Muscle layer of duodenum (tissue), 2 donors: ENCODE data around the gene GDPGP1.
"Not testable (repeated sequence)": the region's sequence is repeated elsewhere in the genome, so short reads cannot be mapped to it uniquely, and the experiment has no call there.

Source experiments
- H3K27ac ChIP-seq: one replicate; pipeline ENCODE4 v1.7.0; 2013; ENCODE audit warnings: mild to moderate bottlenecking, low read length
- H3K27me3 ChIP-seq: one replicate; pipeline ENCODE4 v1.7.0; 2013; ENCODE audit warnings: low read depth, mild to moderate bottlenecking, control low read depth, low read length
- H3K36me3 ChIP-seq, 2 donors: one replicate each; pipeline ENCODE4 v1.7.0; 2013; ENCODE audit warnings: low read length in 2 of 2, control low read depth in 1 of 2, mild to moderate bottlenecking in 1 of 2; ENCODE audit not compliant: insufficient read depth in 2 of 2, control insufficient read depth in 1 of 2
- H3K4me1 ChIP-seq, 2 donors: one replicate each; pipeline ENCODE4 v1.7.0; 2013; ENCODE audit warnings: low read length in 2 of 2, mild to moderate bottlenecking in 2 of 2, control low read depth in 1 of 2, moderate library complexity in 1 of 2; ENCODE audit not compliant: insufficient read depth in 2 of 2, control insufficient read depth in 1 of 2
- H3K4me3 ChIP-seq, 2 donors: one replicate each; pipeline ENCODE4 v1.7.0; 2013; ENCODE audit warnings: low read length in 2 of 2, low read depth in 1 of 2, mild to moderate bottlenecking in 1 of 2
- H3K9me3 ChIP-seq, 2 donors: one replicate each; pipeline ENCODE4 v1.7.0; 2013; ENCODE audit warnings: low read length in 2 of 2, control low read depth in 1 of 2, mild to moderate bottlenecking in 1 of 2; ENCODE audit not compliant: control insufficient read depth in 1 of 2
- donor health status: healthy.

Gene GDPGP1

GRCh38 chr15:90268415-90268814, 34.4 kb downstream of the GDPGP1 start:
- Histone ChIP-seq H3K4me1 (peaks cover 8 to 47% of the 10 kb centered on the region in 2 donors), H3K27me3 (no peaks in the 10 kb centered on the region), H3K36me3 (peaks cover 26 to 37% of the 10 kb centered on the region in 2 donors), H3K27ac (no peak overlapping the region), H3K4me3 (peak overlapping the region; percentile 12 to 88), H3K9me3 (no peaks in the 10 kb centered on the region)

GRCh38 chr15:90270502-90271150, 36.6 kb downstream of the GDPGP1 start:
- peaks cover 8 to 41% of the 10 kb centered on the region in 2 donors for H3K4me1 ChIP-seq
- no peak overlapping the region for H3K4me3 ChIP-seq
- H3K9me3 ChIP-seq = no peaks in the 10 kb centered on the region
- H3K27ac ChIP-seq = no peak overlapping the region
- H3K27me3 ChIP-seq = no peaks in the 10 kb centered on the region
- H3K36me3 ChIP-seq = peaks cover 30 to 37% of the 10 kb centered on the region in 2 donors

- Histone ChIP-seq H3K9me3 (no peaks in the 10 kb centered on the region), H3K4me3 (no peak overlapping the region), H3K27me3 (no peaks in the 10 kb centered on the region), H3K27ac (no peak overlapping the region), H3K4me1 (peaks cover 8 to 37% of the 10 kb centered on the region in 2 donors), H3K36me3 (peaks cover 31 to 37% of the 10 kb centered on the region in 2 donors)
These were observed 37.6 kb downstream of the GDPGP1 start for GRCh38 chr15:90271459-90272166.

- H3K36me3 ChIP-seq, H3K9me3 ChIP-seq, H3K27ac ChIP-seq, H3K4me3 ChIP-seq, H3K27me3 ChIP-seq, H3K4me1 ChIP-seq: not testable (repeated sequence)
These were observed 44.5 kb downstream of the GDPGP1 start for GRCh38 chr15:90278467-90278866.

GRCh38 chr15:90280743-90281142, 46.7 kb downstream of the GDPGP1 start:
- H3K36me3 ChIP-seq = not testable (repeated sequence)

GRCh38 chr15:90281637-90282036, 47.6 kb downstream of the GDPGP1 start:
- H3K36me3 ChIP-seq, H3K27me3 ChIP-seq, H3K4me1 ChIP-seq, H3K27ac ChIP-seq, H3K9me3 ChIP-seq, H3K4me3 ChIP-seq: not testable (repeated sequence)

More at GRCh38 chr15:90280743-90281142, 46.7 kb downstream of the GDPGP1 start:
- not testable (repeated sequence) for H3K27me3 ChIP-seq, H3K9me3 ChIP-seq, H3K4me3 ChIP-seq, H3K4me1 ChIP-seq, H3K27ac ChIP-seq

- Histone ChIP-seq H3K4me1 (peaks cover 0 to 4% of the 10 kb centered on the region in 2 donors), H3K9me3 (no peaks in the 10 kb centered on the region), H3K4me3 (no peak overlapping the region), H3K27ac (no peak overlapping the region), H3K27me3 (no peaks in the 10 kb centered on the region), H3K36me3 (no peaks in the 10 kb centered on the region)
These were observed 52.7 kb downstream of the GDPGP1 start for GRCh38 chr15:90286678-90287077.

- Histone ChIP-seq H3K36me3 (no peaks in the 10 kb centered on the region), H3K4me3 (no peak overlapping the region), H3K9me3 (no peaks in the 10 kb centered on the region), H3K27ac (no peak overlapping the region), H3K27me3 (no peaks in the 10 kb centered on the region), H3K4me1 (peaks cover 0 to 4% of the 10 kb centered on the region in 2 donors)
These were observed 53.1 kb downstream of the GDPGP1 start for GRCh38 chr15:90287101-90287500.

GRCh38 chr15:90287946-90288345, 53.9 kb downstream of the GDPGP1 start:
- H3K27me3 ChIP-seq = no peaks in the 10 kb centered on the region
- no peak overlapping the region for H3K4me3 ChIP-seq
- no peak overlapping the region for H3K27ac ChIP-seq
- H3K36me3 ChIP-seq = no peaks in the 10 kb centered on the region
- H3K9me3 ChIP-seq = no peaks in the 10 kb centered on the region
- H3K4me1 ChIP-seq = peaks cover 0 to 4% of the 10 kb centered on the region in 2 donors

- Histone ChIP-seq H3K27me3 (no peaks in the 10 kb centered on the region), H3K4me3 (no peak overlapping the region), H3K27ac (no peak overlapping the region), H3K4me1 (peaks cover 0 to 16% of the 10 kb centered on the region in 2 donors), H3K9me3 (no peaks in the 10 kb centered on the region), H3K36me3 (no peaks in the 10 kb centered on the region)
These were observed 57.8 kb downstream of the GDPGP1 start for GRCh38 chr15:90291679-90292356.

- H3K36me3 ChIP-seq, H3K4me3 ChIP-seq, H3K27me3 ChIP-seq, H3K27ac ChIP-seq, H3K9me3 ChIP-seq: not testable (repeated sequence)
- peaks cover 0 to 12% of the 10 kb centered on the region in 2 donors for H3K4me1 ChIP-seq
These were observed 59.2 kb downstream of the GDPGP1 start for GRCh38 chr15:90293040-90293810.
